ENCODE results near the gene SEMA4C.

DNA sequence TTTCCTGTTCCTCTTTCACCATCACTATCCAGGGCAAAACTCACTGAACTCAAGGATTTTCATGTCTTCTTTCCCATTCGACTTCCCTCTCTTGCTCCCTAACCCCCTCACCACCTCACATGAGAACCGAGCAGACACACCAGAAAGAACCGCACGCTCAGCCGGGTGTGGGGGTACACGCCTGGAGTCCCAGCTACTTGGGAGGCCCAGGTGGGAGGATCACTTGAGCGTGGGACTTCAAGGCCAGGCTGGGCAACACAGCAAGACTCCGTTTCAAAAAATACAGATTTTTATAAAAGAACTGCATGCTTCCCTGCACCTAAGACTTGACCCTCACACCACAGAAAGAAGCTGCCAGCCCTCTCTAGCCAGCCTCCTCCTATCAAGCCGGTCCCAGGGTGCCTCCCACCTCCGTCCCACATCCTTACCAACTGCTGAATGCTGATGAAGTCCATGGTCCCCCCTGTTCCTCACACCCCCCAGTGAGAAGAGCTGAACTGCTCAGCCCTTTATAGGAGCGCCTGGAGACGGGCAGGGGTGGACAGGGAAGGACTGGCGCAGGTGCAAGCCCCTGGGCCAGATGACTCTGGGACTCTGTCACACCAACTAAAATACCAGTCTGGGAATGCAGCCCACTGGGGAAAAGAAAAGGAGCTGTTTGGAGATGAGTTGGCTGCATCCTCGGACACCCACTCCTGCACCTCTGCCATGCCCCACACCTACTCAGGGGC is 26.2 kb downstream of the SEMA4C start, which contains the start of gene ANKRD23:
- TF ChIP-seq CTCF (conservative IDR thresholded peaks at IDR 0.05) (no peak), ZFX (IDR thresholded peaks at IDR 0.05) (no peak)

Measured in C4-2B (cell line).